Stimulated activated CD8-positive, alpha-beta memory T cell treated with anti-CD3 and anti-CD28 coated beads, Interleukin-15, amount 100 ng/mL, for 4 hours (primary cell): ENCODE data around the gene PGAP3.
"Not testable (repeated sequence)": the region's sequence is repeated elsewhere in the genome, so short reads cannot be mapped to it uniquely, and the experiment has no call there.

Source experiments
- DNase-seq, 2 donors: peaks; one replicate each; pipeline ENCODE4 v3.0.0-alpha.2; 2020; ENCODE audit warnings: low read depth in 2 of 2

Gene PGAP3

DNA sequence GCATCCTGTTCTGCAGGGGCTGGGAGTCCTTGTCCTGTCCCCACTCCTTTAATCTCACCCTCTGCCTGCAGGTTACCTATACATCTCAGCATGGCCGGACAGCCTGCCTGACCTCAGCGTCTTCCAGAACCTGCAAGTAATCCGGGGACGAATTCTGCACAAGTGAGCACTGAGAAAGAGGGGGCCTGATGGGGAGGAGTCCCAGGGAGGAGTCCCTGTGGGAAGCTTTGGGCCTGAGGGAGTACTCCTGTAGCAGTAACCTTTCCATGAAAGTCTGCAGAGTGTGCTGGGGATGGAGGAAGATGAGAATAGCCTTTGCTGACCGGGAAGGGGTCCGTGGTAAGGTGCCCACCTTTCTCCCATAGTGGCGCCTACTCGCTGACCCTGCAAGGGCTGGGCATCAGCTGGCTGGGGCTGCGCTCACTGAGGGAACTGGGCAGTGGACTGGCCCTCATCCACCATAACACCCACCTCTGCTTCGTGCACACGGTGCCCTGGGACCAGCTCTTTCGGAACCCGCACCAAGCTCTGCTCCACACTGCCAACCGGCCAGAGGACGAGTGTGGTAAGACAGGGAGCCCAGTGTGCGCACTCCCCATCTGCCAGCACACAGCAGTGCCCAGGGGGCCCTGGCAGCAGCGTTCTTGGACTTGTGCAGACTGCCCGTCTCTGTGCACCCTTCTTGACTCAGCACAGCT lies 27.7 kb upstream of the PGAP3 start:
- no peak for DNase-seq

DNA sequence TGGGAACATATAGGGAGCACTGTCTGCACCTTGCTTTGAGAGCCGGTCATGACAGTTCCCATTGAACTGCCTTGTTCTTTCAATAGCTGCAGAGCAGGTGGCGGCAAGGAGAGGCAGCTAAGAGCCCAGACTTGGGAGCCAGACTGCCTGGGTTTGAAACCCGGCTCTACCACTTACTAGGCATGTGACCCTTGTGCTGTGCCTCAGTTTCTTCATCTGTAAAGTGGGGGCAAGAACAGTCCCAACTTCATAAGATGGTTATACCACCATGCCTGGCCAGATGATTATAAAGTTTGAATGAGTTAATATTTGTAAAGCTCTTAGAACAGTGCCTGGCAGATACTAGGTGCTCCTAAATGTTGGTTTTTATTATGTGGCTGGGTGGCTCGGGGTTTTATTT lies 26.4 kb upstream of the PGAP3 start:
- DNase-seq, result no peak

DNA sequence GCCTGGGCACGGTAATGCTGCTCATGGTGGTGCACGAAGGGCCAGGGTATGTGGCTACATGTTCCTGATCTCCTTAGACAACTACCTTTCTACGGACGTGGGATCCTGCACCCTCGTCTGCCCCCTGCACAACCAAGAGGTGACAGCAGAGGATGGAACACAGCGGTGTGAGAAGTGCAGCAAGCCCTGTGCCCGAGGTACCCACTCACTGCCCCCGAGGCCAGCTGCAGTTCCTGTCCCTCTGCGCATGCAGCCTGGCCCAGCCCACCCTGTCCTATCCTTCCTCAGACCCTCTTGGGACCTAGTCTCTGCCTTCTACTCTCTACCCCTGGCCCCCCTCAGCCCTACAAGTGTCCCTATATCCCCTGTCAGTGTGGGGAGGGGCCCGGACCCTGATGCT lies 24.0 kb upstream of the PGAP3 start:
- no peak for DNase-seq

DNA sequence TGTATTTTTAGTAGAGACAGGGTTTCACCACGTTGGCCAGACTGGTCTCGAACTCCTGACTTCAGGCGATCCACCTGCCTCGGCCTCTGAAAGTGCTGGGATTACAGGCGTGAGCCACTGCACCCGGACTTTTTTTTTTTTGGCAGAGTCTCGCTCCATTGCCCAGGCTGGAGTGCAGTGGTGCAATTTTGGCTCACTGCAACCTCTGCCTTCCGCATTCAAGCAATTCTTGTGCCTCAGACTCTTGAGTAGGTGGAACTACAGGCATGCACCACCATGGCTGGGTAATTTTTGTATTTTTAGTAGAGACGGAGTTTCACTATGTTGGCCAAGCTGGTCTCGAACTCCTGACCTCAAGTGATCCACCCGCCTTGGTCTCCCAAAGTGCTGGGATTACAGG lies 23.2 kb upstream of the PGAP3 start:
- DNase-seq, result not testable (repeated sequence)

DNA sequence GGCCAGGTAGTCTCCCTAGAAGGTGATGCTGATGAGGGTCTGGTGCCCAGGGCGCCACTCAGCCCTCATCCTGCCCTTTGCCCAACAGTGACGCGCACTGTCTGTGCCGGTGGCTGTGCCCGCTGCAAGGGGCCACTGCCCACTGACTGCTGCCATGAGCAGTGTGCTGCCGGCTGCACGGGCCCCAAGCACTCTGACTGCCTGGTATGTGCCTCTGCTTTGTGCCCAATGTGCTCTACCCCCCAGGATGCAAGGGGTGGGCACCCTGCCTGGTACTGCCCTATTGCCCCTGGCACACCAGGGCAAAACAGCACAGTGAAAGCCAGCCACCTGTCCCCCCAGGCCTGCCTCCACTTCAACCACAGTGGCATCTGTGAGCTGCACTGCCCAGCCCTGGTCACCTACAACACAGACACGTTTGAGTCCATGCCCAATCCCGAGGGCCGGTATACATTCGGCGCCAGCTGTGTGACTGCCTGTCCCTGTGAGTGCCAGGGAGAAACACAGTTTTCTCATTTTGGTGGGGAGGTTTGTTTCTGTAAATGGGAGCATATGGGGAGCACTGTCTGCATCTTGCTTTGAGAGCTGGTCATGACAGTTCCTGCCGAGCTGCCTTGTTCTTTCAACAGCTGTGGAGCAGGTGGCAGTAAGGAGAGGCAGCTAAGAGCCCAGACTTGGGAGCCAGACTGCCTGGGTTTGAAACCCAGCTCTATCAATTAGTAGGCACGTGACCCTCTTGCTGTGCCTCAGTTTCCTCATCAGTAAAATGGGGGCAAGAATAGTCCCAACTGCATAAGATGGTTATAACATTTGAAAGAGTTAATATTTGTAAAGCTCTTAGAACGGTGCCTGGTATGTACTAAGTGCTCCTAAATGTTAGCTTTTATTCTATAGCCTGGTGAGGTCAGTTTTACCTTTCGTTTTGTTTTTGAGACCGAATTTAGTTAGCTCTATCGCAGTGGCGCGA lies 22.4 kb upstream of the PGAP3 start:
- no peak for DNase-seq

DNA sequence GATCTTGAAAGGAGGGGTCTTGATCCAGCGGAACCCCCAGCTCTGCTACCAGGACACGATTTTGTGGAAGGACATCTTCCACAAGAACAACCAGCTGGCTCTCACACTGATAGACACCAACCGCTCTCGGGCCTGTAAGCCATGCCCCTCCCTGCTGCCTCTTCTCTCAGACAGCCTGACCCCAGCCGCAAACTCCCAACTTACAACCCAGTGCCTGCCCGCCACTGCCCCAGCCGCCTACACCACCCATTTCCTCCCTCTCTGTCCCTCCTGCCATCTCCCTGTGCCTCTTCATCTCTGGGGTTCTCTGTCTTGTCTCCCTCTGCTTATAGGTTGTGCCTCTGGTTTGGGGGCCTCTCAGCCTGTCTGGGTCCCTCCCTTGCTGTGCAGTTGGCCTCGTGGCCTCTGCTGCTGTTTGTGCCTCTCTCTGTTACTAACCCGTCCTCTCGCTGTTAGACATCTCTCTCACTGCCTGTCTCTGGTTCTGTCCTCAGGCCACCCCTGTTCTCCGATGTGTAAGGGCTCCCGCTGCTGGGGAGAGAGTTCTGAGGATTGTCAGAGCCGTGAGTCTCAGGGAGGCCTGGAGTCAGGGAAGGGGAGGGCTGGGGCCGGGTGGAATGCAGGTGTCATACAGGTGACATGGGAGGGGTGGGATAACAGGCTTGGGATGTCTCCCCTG lies 21.6 kb upstream of the PGAP3 start:
- DNase-seq, result no peak

DNA sequence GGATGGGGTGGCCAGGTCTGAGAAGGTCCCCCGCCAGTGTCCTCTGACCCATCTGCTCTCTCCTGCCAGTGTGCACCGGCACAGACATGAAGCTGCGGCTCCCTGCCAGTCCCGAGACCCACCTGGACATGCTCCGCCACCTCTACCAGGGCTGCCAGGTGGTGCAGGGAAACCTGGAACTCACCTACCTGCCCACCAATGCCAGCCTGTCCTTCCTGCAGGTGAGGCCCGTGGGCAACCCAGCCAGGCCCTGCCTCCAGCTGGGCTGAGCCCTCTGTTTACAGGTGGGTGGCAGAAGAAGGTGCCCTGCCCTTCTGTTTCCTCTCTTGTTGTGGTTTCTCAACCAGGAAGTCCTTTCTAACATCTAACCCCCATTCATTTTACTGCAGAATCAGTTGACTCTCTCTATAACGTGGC lies 19.1 kb upstream of the PGAP3 start:
- DNase-seq, result no peak

DNA sequence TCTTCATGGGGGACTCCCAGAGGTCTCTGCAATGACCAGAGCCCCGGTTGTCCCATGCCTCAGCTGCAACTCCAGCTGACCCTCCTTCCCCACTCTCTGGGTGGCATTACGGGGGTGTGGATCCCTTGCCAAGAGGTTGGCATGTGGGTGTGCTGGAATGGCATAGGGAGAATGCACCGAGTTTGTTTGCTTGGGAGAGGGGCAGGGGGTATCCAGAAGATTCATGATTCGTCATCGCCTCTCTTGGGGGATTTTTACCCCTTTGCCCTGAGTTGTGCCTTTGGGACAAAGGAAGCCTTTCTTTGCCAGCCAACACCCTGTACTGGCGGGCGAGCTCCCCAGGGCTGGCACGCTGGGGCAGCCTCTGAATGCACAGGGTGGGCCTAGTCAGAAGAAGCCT lies 18.5 kb upstream of the PGAP3 start:
- DNase-seq, result no peak

DNA sequence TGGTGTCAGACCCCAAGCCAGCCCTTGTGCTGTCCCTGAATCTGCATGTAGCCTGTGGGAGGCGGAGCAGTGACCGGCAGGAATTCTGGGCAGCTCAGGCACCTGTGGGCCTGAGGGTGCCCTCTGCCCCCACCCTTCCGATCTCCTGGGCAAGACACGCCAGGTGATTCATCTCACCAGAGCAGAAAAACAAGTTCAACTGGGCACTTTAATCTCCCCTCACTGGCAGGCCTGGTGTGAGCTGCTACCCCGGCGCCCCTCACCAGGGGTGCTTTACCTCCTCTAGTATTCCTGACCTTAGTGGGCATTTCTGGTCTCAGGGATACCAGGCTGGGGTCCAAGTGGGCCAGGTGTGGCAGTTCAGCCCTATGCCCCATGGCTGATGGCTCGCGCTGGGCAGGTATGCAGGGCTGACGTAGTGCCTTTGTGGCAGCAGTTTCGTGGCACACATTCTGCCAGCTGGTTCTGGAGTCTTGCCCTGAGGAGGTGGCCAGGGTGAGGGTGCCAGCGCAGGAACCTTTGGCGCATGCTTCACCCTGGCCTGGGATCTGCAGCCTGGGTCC lies 18.0 kb upstream of the PGAP3 start:
- no peak for DNase-seq

DNA sequence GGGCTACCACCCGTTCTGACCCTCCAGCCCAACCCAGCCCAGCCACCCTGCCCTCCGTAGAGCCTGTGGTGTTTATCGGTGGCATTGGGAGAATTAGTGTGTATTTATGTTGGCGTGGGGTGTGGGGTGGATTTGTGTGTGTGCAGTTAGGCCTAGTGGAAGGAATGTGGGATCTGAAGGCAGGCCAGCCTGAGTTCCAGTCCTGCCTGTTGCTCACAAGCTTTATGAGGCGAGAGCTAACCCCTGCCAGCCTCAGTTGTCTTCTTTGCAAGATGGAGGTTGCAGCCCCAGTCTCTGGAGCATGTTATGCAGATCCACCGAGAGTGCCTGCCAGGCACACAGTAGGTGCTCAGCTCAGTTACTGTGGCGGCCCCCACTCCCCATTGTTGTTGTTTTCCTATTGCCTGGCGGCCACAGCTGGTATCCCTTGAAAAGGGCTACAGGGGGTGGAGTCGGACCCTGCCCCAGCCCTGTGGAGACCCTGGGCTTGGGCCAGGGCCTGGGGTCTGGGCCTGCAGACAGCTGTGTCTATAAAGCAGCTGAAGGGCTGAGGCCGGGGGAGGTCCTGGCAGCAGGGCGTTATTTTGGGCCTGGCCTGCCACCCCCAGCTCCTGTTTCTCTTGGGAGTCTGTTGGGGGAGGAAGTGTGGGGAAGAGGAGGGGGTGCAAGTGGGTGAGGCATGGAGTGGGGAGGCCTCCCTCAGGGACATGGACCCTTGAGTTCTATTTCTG lies 17.1 kb upstream of the PGAP3 start:
- no peak for DNase-seq

DNA sequence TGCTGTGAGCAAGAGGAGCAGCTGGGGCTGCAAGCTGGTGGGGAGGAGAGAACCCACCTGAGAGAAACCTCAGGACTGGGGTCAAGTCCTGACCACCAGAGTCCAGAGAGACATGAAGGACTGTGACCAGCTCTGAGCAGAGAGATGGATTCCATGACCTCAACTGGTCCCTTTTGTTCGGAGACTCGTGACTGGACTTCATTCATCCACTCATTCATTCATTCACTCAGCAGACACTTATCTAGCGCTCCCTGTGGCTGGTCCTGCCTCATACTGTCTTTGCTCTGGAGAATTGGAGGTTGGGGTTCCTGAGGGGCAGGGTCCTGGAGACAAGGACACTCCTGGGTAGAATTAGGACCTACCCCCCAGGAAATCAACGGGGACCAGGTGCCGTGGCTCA lies 16.1 kb upstream of the PGAP3 start:
- DNase-seq, result no peak

DNA sequence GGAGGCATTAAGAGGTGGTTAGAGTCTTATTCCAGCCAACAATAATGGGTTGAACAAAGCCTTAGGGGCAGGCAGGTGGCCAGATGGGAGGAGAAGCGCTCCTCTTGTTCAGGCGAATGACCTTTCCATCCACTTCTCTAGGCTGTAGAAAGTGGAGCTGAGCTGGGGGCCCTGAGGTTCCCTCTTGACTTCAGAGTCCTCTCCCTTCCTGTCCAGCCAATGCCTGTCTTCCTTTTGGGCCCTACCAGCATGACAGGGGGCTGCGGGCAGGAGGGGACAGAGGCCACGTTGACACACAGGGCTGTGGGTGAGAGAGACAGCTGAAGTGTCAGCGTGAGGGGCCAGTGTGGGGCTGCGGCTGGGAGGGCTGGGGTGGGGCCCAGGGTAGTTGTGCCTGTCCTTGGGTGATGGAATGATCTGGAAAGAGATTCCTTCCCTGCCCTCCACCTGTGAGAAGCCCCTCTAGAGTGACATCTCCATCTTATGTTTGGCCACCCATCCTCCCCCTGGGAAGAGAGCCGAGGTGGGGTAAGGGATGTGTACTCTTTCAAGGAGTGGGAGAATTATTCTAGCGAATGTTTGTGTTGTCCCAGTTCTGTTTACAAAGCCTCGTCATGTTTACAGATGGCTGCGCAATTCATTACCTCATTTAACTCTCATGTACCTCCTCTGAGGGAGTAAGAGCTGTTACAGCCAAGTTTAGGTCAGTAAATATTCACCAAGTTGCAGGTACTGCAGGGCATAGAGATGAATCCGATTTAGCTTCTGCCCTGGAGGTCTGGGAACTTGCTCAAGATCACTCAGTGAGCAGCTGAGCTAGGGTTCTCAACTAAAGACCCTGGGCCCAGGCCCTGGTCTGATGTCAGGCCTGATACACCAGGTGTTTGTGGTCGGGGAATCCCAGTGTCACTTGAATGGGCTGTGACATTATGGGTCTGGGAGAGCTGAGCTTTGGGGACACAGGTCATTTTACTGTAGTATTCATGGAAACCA lies 15.3 kb upstream of the PGAP3 start:
- DNase-seq, result no peak

DNA sequence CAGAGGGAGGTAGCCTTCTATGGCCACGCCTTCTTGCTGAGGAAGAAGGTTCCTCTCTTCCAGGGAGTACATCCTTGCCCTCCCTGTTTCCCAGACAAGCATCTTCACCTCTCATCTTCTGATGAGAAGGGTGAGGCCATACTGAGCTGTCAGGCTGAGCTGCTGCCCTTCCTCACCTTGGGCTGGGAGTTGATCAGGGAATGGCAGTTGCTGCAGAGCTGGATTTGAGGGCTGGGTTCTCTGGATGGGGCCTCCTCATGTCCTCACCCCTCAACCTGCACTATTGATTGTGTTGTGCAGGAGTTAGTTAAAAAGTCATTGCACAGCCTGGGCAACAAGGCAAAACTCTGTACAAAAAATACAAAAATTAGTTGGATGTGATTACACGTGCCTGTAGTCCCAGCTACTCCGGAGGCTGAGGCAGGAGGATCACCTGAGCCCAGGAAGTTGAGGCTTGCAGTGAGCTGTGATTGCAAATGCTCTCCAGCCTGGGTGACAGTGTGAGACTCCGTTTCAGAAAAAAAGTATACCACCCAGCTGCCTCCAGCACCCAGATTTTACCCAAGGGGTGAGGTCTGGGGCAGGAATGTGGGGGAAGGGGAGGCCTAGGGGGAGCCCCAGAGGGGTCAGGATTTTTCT lies 14.0 kb upstream of the PGAP3 start:
- no peak for DNase-seq

DNA sequence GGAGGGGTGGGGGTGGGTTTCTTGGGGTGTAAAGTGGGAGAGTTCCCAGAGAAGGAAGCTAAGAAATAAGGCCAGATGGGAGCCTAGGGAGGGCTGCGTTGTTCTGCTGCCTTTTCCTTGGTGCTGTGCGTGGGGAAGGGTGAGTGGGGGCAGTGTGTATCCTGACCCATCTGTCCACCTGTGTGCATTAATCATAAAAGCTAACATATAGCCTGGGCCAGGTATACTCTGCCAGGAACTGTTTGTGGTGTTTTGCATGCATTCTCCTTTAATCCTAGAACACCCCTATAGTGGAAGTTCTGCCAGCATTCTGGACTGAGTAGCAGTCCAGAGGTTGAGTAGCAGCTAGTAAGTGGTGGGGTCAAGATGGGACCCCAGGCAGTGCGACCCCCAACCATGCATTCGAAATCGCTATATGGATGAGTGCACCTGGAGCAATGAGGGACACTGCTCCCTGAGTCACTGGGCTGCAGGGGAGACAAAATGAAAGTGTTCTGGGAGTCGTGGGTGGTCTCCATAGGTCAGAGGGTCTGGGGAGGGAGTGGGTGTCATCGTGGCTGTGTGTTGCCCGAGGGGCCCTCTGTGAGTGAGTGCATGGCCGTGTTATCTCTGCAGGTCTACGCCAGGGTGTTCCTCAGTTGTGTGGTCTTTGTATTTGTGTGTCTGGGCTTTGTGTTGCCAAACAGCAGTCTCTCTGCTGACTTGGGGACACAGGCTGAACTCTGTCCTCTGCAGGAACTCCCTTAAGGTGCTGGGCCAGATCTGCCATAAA lies 13.3 kb upstream of the PGAP3 start:
- no peak for DNase-seq

DNA sequence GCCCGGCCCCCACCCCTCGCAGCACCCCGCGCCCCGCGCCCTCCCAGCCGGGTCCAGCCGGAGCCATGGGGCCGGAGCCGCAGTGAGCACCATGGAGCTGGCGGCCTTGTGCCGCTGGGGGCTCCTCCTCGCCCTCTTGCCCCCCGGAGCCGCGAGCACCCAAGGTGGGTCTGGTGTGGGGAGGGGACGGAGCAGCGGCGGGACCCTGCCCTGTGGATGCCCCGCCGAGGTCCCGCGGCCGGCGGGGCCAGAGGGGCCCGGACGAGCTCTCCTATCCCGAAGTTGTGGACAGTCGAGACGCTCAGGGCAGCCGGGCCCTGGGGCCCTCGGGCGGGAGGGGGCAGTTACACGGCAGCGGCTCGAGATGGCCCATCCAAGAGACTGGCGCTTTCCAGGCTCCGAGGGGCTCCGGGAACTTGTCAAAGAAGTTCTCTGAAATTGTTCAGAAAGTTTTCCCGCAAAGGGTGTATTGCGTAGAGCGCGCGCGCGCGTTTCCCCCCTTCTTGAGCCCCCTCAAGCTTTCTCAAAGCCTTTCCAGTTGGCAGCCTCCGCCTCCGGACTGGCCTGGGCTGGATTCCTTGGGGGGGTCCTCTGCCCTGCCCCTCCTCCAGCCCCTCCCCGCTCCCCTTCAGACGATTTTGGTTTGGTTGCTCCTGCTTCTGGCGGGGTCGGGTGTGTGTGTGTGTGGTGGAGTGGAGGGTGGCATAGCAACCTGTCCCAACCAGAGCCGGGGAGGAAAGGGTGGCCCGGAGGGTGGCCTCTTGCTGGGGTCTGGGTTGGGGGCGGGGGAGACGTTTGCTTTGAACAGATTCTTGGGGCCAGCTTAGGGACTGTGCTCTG lies 12.5 kb upstream of the PGAP3 start:
- DNase-seq, result no peak

DNA sequence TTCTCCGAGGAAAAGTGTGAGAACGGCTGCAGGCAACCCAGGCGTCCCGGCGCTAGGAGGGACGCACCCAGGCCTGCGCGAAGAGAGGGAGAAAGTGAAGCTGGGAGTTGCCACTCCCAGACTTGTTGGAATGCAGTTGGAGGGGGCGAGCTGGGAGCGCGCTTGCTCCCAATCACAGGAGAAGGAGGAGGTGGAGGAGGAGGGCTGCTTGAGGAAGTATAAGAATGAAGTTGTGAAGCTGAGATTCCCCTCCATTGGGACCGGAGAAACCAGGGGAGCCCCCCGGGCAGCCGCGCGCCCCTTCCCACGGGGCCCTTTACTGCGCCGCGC lies 11.9 kb upstream of the PGAP3 start, which contains the start of gene ERBB2:
Gene ERBB2, plus strand, starts transcription at position 247 of the 330 bp plus-strand sequence. CDS start 175 bp downstream, outside the sequence.
- no peak for DNase-seq

DNA sequence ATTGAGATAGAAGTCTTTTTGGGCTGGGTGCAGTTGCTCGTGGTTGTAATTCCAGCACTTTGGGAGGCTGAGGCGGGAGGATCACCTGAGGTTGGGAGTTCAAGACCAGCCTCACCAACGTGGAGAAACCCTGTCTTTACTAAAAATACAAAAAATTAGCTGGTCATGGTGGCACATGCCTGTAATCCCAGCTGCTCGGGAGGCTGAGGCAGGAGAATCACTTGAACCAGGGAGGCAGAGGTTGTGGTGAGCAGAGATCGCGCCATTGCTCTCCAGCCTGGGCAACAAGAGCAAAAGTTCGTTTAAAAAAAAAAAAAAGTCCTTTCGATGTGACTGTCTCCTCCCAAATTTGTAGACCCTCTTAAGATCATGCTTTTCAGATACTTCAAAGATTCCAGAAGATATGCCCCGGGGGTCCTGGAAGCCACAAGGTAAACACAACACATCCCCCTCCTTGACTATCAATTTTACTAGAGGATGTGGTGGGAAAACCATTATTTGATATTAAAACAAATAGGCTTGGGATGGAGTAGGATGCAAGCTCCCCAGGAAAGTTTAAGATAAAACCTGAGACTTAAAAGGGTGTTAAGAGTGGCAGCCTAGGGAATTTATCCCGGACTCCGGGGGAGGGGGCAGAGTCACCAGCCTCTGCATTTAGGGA lies 11.4 kb upstream of the PGAP3 start:
- DNase-seq, result not testable (repeated sequence)

DNA sequence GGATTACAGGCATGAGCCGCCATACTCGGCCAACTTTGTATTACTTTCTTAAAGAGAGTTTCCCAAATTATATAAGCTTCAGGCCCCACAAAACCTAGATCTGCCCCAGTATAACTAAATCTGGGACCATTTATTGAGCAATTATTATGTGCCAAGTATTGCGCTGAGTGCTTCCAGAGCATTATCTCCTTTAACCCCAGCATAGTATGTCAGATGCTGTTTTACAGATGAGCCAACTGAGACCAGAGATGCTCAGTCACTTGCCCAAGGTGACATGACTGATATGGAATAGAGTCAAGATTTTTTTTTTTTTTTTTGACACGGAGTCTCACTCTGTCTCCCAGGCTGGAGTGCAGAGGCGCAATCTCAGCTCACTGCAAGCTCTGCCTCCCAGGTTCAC lies 10.1 kb upstream of the PGAP3 start:
- DNase-seq, result no peak
